ENCODE measurements around the gene DCST1. TPM values are rescaled to one million over a fixed set of nuclear protein-coding genes. Genes with fewer than 3 reads are reported as not detected.

DCST1 gene
- polyA plus RNA-seq, 2 of the 4 experiments (the other 2 are of a cell fraction) = 0.06 TPM; not detected in 1

DNA sequence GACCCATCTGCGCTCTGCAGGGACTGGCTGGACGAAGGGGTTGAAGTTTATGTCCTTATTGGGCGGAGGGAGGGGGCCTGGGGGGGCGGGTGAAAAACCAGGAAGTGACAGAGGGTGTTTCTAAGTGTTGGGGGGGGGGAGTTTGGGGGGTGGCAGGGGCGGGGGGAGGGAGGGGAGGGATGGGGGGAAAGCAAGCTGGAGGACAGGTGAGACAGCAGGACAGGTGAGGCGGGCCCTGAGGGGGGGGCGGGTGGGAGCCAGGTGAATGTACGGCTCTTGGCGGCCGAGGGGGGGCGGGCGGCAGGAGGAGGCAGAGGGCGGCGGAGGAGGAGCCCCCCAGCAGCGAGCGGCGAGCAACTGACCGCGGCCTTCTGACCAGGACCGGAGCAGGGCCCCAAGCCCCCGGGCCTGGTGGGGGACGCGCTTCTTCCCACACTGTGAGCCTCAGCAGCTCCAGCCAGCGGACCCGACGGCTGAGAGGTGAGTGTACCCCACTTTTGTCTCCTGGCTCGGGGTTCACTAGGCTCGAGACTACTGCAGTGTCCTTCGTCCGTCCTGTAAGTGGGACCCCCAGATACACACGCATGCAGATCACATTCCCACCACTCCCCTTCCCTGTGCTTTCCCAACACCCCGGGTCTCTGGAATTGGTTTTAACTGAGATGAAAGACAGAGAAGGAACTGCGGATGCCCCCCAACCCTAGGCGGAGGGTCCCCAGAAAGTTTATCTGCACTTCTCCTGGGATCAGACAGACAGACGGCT lies 31.0 kb upstream of the DCST1 start, which contains the start of gene ZBTB7B:
ZBTB7B (plus strand) TSS at position 339 of the 763 bp plus-strand sequence. CDS start 11,859 bp downstream, outside the sequence.
- no peaks in the 10 kb centered on the region for H3K9me3 ChIP-seq
- TF ChIP-seq MAZ (IDR thresholded peaks at IDR 0.05; ENCODE audit: borderline replicate concordance, low read depth, low read length) (0 out of 2 replicates have a peak, but pooled peaks have one; percentile 12), ZC3H11A (IDR thresholded peaks at IDR 0.05) (no peak), NFE2L2 (conservative IDR thresholded peaks at IDR 0.05; ENCODE audit: low read length) (no peak), PHF8 (IDR thresholded peaks at IDR 0.05; ENCODE audit: borderline replicate concordance, low read depth) (peak; percentile 42; the same call in 1 of the 2 replicates)
- TF ChIP-seq, protein P1, sequence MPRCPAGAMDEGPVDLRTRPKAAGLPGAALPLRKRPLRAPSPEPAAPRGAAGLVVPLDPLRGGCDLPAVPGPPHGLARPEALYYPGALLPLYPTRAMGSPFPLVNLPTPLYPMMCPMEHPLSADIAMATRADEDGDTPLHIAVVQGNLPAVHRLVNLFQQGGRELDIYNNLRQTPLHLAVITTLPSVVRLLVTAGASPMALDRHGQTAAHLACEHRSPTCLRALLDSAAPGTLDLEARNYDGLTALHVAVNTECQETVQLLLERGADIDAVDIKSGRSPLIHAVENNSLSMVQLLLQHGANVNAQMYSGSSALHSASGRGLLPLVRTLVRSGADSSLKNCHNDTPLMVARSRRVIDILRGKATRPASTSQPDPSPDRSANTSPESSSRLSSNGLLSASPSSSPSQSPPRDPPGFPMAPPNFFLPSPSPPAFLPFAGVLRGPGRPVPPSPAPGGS (IDR thresholded peaks at IDR 0.05) = 0 out of 3 replicates have a peak, but pooled peaks have one; percentile 26
- DNase-seq (ENCODE audit: low read depth in 1 of 2, low spot score in 1 of 2) (peak in 1 of 2 experiments; percentile 57), ATAC-seq (peak; percentile 1 to 4; a peak in 3 of 6 replicates), FAIRE-seq (no peak)
- H3K4me1 ChIP-seq = peaks cover 51% of the 10 kb centered on the region
- H3K4me3 ChIP-seq = peak within 1 kb of the TSS; percentile 80
- H3K27ac ChIP-seq = peak within 1 kb of the TSS; percentile 98 to 100
- peak within 1 kb of the TSS; percentile 99 for H3K4me2 ChIP-seq
- ChIA-PET CTCF (interaction anchor here (1.0 kb wide), 1 partner anchor 83 kb away, joined by 5 read pairs; no protein-coding TSS in a partner anchor), POLR2A (interaction anchor here (0.5 to 3.1 kb wide), 6 partner anchors 10 to 227 kb away, joined by 3 to 14 read pairs (median 6); no protein-coding TSS in a partner anchor)
- 1% methylated on average over 19 of the region's 35 CpGs for WGBS (ENCODE audit: missing lambda C conversion rate)

DNA sequence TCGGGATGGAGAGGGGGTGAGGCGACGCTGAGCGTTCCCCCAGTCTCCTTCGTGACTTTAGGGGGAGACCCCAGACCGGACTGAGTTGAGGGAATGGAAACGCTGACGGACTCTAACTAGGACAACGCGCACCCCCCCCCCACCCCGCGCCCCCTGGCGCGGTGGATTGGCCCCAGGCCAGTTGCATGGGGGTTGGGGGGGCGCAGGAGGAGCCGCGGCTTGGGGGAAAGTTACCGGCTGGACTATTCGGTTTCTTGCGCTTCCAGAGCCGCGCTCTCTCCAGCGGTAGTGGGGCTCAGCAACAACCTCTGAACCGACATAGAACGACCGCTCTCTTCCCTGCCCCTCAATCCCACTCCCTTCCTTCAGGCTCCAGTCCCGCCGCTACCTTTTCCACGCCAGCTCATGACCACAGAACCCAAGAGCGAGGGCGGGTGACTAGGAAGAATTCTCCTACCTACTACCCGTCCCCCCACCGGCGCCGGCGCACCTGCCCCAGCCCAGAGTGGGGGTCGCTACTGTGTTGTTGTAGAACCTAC lies 30.3 kb upstream of the DCST1 start:
- Histone ChIP-seq H3K4me3 (peak overlapping the region; percentile 80), H3K4me1 (peaks cover 57% of the 10 kb centered on the region), H3K27ac (peak overlapping the region; percentile 98 to 100), H3K9me3 (no peaks in the 10 kb centered on the region), H3K4me2 (peak overlapping the region; percentile 88)
- TF ChIP-seq, protein P2, sequence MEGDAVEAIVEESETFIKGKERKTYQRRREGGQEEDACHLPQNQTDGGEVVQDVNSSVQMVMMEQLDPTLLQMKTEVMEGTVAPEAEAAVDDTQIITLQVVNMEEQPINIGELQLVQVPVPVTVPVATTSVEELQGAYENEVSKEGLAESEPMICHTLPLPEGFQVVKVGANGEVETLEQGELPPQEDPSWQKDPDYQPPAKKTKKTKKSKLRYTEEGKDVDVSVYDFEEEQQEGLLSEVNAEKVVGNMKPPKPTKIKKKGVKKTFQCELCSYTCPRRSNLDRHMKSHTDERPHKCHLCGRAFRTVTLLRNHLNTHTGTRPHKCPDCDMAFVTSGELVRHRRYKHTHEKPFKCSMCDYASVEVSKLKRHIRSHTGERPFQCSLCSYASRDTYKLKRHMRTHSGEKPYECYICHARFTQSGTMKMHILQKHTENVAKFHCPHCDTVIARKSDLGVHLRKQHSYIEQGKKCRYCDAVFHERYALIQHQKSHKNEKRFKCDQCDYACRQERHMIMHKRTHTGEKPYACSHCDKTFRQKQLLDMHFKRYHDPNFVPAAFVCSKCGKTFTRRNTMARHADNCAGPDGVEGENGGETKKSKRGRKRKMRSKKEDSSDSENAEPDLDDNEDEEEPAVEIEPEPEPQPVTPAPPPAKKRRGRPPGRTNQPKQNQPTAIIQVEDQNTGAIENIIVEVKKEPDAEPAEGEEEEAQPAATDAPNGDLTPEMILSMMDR (IDR thresholded peaks at IDR 0.05) = 0 out of 3 replicates have a peak, but pooled peaks have one; percentile 6
- no peak for TF ChIP-seq CEBPB (IDR thresholded peaks at IDR 0.05)
- CTCF ChIA-PET = no interaction called here
- POLR2A ChIA-PET = interaction anchor here (1.3 to 3.1 kb wide), 6 partner anchors 13 to 82 kb away, joined by 3 to 14 read pairs (median 4); partner anchors contain the start of genes ADAM15 and SHC1
- WGBS (ENCODE audit: missing lambda C conversion rate) = 2% methylated on average over 25 of the region's 37 CpGs
- ATAC-seq (peak in 1 of 2 experiments; percentile 0; a peak in 1 of 6 replicates), DNase-seq (ENCODE audit: low read depth in 1 of 2, low spot score in 1 of 2) (peak in 1 of 2 experiments; percentile 59), FAIRE-seq (no peak)

DNA sequence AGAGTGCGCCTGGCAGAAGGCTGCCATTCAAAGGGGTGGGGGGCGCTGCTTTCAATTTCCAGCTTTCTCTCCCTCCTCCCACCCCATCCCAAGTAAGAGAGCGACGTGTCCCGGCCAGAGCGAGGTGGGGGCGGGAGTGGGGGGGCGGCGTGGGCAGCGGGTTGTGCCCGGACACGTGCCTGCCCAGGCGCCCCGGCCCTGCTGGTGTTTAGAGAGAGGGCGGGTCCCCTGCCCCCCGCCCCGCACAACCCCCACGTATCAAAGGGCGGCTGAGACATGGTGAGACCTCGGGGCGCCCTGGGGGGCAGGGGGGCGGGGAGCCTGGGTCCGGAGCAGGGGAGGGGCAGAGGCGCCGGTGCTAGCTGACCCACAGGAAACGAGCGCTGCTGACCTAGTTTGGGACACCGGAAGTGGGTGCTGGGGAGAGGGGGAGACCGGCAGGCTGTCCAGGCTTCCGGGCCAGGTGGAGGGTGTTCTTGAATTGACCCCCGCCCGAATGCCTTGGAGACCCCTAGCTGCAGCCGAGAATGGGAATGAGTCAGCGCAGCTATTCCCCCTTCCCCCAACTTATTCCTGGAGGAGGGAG lies 29.8 kb upstream of the DCST1 start:
- ATAC-seq = peak; percentile 10 to 26; a peak in 5 of 6 replicates
- peak in 1 of 2 experiments; percentile 85 for DNase-seq (ENCODE audit: low read depth in 1 of 2, low spot score in 1 of 2)

More for the DNA sequence above, 29.8 kb upstream of the DCST1 start:
- Histone ChIP-seq H3K4me3 (peak overlapping the region; percentile 80), H3K4me2 (peak overlapping the region; percentile 88), H3K4me1 (peaks cover 60% of the 10 kb centered on the region), H3K27ac (peak overlapping the region; percentile 98 to 100), H3K9me3 (no peaks in the 10 kb centered on the region)
- TF ChIP-seq RARB (CRISPR knock-in tag; IDR thresholded peaks at IDR 0.05) (no peak), RAD21 (conservative IDR thresholded peaks at IDR 0.05 in 1 of 2, IDR thresholded peaks at IDR 0.05 in 1 of 2) (peak in 1 of 2 experiments; percentile 16; a peak in 1 of 5 replicates), FOSL2 (IDR thresholded peaks at IDR 0.05) (no peak), FOSL2 (CRISPR knock-in tag; IDR thresholded peaks at IDR 0.05) (peak; percentile 53), SMC3 (IDR thresholded peaks at IDR 0.05) (peak; percentile 24; the same call in 2 of the 3 replicates), GATA3 (IDR thresholded peaks at IDR 0.05; ENCODE audit: borderline replicate concordance) (peak; percentile 61), JUNB (IDR thresholded peaks at IDR 0.05) (no peak; the same call in 1 of the 2 replicates), POLR2A (IDR thresholded peaks at IDR 0.05; ENCODE audit: low read length) (no peak), JUN (IDR thresholded peaks at IDR 0.05) (peak in 1 of 2 experiments; percentile 95; a peak in 4 of 5 replicates), EP300 (IDR thresholded peaks at IDR 0.05) (peak; percentile 47 to 77; a peak in 3 of 5 replicates), BHLHE40 (IDR thresholded peaks at IDR 0.05; ENCODE audit: low read depth, low read length) (0 out of 2 replicates have a peak, but pooled peaks have one; percentile 33)
- TF ChIP-seq, protein P3, sequence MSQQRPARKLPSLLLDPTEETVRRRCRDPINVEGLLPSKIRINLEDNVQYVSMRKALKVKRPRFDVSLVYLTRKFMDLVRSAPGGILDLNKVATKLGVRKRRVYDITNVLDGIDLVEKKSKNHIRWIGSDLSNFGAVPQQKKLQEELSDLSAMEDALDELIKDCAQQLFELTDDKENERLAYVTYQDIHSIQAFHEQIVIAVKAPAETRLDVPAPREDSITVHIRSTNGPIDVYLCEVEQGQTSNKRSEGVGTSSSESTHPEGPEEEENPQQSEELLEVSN (IDR thresholded peaks at IDR 0.05; ENCODE audit: borderline replicate concordance, low read depth) = peak; percentile 43; the same call in 1 of the 2 replicates
- TF ChIP-seq, protein P4, sequence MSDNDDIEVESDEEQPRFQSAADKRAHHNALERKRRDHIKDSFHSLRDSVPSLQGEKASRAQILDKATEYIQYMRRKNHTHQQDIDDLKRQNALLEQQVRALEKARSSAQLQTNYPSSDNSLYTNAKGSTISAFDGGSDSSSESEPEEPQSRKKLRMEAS (IDR thresholded peaks at IDR 0.05) = peak; percentile 83
- TF ChIP-seq, protein P1 (IDR thresholded peaks at IDR 0.05) = peak; percentile 81; the same call in 2 of the 3 replicates
- ChIA-PET POLR2A (interaction anchor here (1.3 to 3.1 kb wide), 6 partner anchors 13 to 81 kb away, joined by 3 to 14 read pairs (median 4); partner anchors contain the start of genes ADAM15 and SHC1), CTCF (no interaction called here)
- FAIRE-seq = no peak
- WGBS (ENCODE audit: missing lambda C conversion rate) = 7% methylated on average over 12 of the region's 34 CpGs

Measured in A549 (cell line).